AG10803 (cell line): ENCODE data around the gene MANBA.
"Not testable (repeated sequence)": the region's sequence is repeated elsewhere in the genome, so short reads cannot be mapped to it uniquely, and the experiment has no call there.

Source experiments
- DNase-seq: peaks from one replicate; pipeline ENCODE4 v3.0.0; 2010; ENCODE audit warnings: low read depth
- H3K4me3 ChIP-seq: 2 replicates; pipeline ENCODE4 v1.5.1; 2011; ENCODE audit warnings: mild to moderate bottlenecking, low read length, control low read depth
- CTCF ChIP-seq: conservative IDR thresholded peaks from 2 replicates; pipeline ENCODE4 v1.5.1; 2011; ENCODE audit warnings: mild to moderate bottlenecking, low read length, control low read depth, inconsistent platforms

Gene MANBA

GRCh38 chr4:102733084-102733483 lies 27.7 kb downstream of the MANBA start:
- no peak overlapping the region for H3K4me3 ChIP-seq
- TF ChIP-seq CTCF: no peak
- DNase-seq: no peak

GRCh38 chr4:102732678-102733077 lies 28.1 kb downstream of the MANBA start:
- no peak overlapping the region for H3K4me3 ChIP-seq
- TF ChIP-seq CTCF: no peak
- DNase-seq: no peak

GRCh38 chr4:102730968-102731533 lies 29.7 kb downstream of the MANBA start:
- peak; percentile 8; the same call in 1 of the 2 replicates for TF ChIP-seq CTCF
- no peak for DNase-seq
- H3K4me3 ChIP-seq: no peak overlapping the region

GRCh38 chr4:102729486-102729885 lies 31.3 kb downstream of the MANBA start:
- not testable (repeated sequence) for H3K4me3 ChIP-seq, DNase-seq

GRCh38 chr4:102726919-102727318 lies 33.8 kb downstream of the MANBA start:
- not testable (repeated sequence) for DNase-seq

GRCh38 chr4:102726068-102726467 lies 34.7 kb downstream of the MANBA start:
- H3K4me3 ChIP-seq: no peak overlapping the region
- TF ChIP-seq CTCF: no peak
- DNase-seq: no peak

More at GRCh38 chr4:102726919-102727318, 33.8 kb downstream of the MANBA start:
- not testable (repeated sequence) for H3K4me3 ChIP-seq

- DNase-seq: no peak
- no peak overlapping the region for H3K4me3 ChIP-seq
- no peak for TF ChIP-seq CTCF
Observed at GRCh38 chr4:102725229-102725628, 35.5 kb downstream of the MANBA start.

- TF ChIP-seq CTCF: no peak
- H3K4me3 ChIP-seq: no peak overlapping the region
- DNase-seq: peak; percentile 25
Observed at GRCh38 chr4:102723511-102723910, 37.3 kb downstream of the MANBA start.
